ENCODE results near the gene USH2A. TPM values are rescaled to one million over a fixed set of nuclear protein-coding genes. Genes with fewer than 3 reads are reported as not detected.

USH2A gene
- polyA plus RNA-seq, 1 of the 3 experiments (the other 2 are of a cell fraction): under 0.01 TPM

- TF ChIP-seq MXI1 (IDR thresholded peaks at IDR 0.05; ENCODE audit: low read depth, low read length) (no peak), POLR2AphosphoS5 (IDR thresholded peaks at IDR 0.05; ENCODE audit: low read depth, low read length) (no peak), RXRA (IDR thresholded peaks at IDR 0.05; ENCODE audit: borderline replicate concordance, low read depth) (no peak)
Measured at GRCh38 chr1:216176970-216177369, 246.3 kb downstream of the USH2A start (continued).

GRCh38 chr1:216175714-216176113, 247.5 kb downstream of the USH2A start:
- CTCF ChIA-PET: interaction anchor here (1.3 to 3.2 kb wide), 2 partner anchors 9 to 46 kb away, joined by 3 to 13 read pairs; no protein-coding TSS in a partner anchor

GRCh38 chr1:216173376-216173995, 249.8 kb downstream of the USH2A start:
- Histone ChIP-seq H3K27me3 (ENCODE audit: insufficient read depth) (no peaks in the 10 kb centered on the region), H4K20me1 (ENCODE audit: insufficient read depth) (no peaks in the 10 kb centered on the region), H3K36me3 (replicated peaks in 1 of 2; ENCODE audit: control insufficient read depth in 1 of 2, insufficient read depth in 2 of 2, low read length in 1 of 2) (no peaks in the 10 kb centered on the region), H3K4me3 (ENCODE audit: low read depth in 2 of 2, low read length in 1 of 2) (no peak overlapping the region), H3K4me2 (no peak overlapping the region), H3K9ac (no peak overlapping the region), H3K9me2 (no peaks in the 10 kb centered on the region), H3K27ac (ENCODE audit: low read depth in 2 of 2, low read length in 1 of 2) (no peak overlapping the region), H3K79me2 (ENCODE audit: insufficient read depth) (no peaks in the 10 kb centered on the region), H3F3A (replicated peaks; ENCODE audit: insufficient read depth) (no peaks in the 10 kb centered on the region), H3K9me3 (no peaks in the 10 kb centered on the region), H2AFZ (ENCODE audit: low read depth) (no peak overlapping the region), H3K4me1 (ENCODE audit: control insufficient read depth in 1 of 2, insufficient read depth in 2 of 2, low read depth in 1 of 2, low read length in 1 of 2) (peaks cover 0 to 3% of the 10 kb centered on the region in 2 experiments; a peak in 2 of 4 replicates)
- ChIA-PET POLR2A (no interaction called here), CTCF (interaction anchor here (3.2 kb wide), 1 partner anchor 48 kb away, joined by 13 read pairs; no protein-coding TSS in a partner anchor)
- TF ChIP-seq TEAD4 (IDR thresholded peaks at IDR 0.05; ENCODE audit: borderline replicate concordance, insufficient read depth): no peak
- WGBS (ENCODE audit: low lambda C conversion rate): 70% methylated on average over 4 of the region's 4 CpGs
- no peak for DNase-seq

More at GRCh38 chr1:216175714-216176113, 247.5 kb downstream of the USH2A start:
- POLR2A ChIA-PET: no interaction called here
- H3K4me3 ChIP-seq (ENCODE audit: low read depth in 2 of 2, low read length in 1 of 2): no peak overlapping the region
- H2AFZ ChIP-seq (ENCODE audit: low read depth): no peak overlapping the region
- H3K27ac ChIP-seq (ENCODE audit: low read depth in 2 of 2, low read length in 1 of 2): no peak overlapping the region
- DNase-seq: no peak
- no peaks in the 10 kb centered on the region for H3K79me2 ChIP-seq (ENCODE audit: insufficient read depth)
- H3F3A ChIP-seq (replicated peaks; ENCODE audit: insufficient read depth): no peaks in the 10 kb centered on the region
- no peaks in the 10 kb centered on the region for H3K27me3 ChIP-seq (ENCODE audit: insufficient read depth)
- no peaks in the 10 kb centered on the region for H3K36me3 ChIP-seq (replicated peaks in 1 of 2; ENCODE audit: control insufficient read depth in 1 of 2, insufficient read depth in 2 of 2, low read length in 1 of 2)
- no peak overlapping the region for H3K9ac ChIP-seq
- H3K9me2 ChIP-seq: no peaks in the 10 kb centered on the region
- TF ChIP-seq NFIC (IDR thresholded peaks at IDR 0.05; ENCODE audit: borderline replicate concordance) (no peak), EP300 (IDR thresholded peaks at IDR 0.05; ENCODE audit: borderline replicate concordance in 1 of 2, low read depth in 1 of 2, low read length in 1 of 2) (no peak), GABPA (IDR thresholded peaks at IDR 0.05; ENCODE audit: low read depth) (no peak), MEF2A (IDR thresholded peaks at IDR 0.05; ENCODE audit: borderline replicate concordance, low read depth) (no peak), RAD21 (IDR thresholded peaks at IDR 0.05; ENCODE audit: low read length) (no peak), CTCF (IDR thresholded peaks at IDR 0.05) (no peak), EZH2phosphoT487 (IDR thresholded peaks at IDR 0.05; ENCODE audit: borderline replicate concordance, low read depth) (no peak), POLR2AphosphoS5 (IDR thresholded peaks at IDR 0.05; ENCODE audit: low read depth, low read length) (no peak), RXRA (IDR thresholded peaks at IDR 0.05; ENCODE audit: borderline replicate concordance, low read depth) (no peak), RCOR1 (IDR thresholded peaks at IDR 0.05; ENCODE audit: low read length) (no peak)
- WGBS (ENCODE audit: low lambda C conversion rate): 45% methylated on average over 5 of the region's 6 CpGs
- H3K4me2 ChIP-seq: no peak overlapping the region
- no peaks in the 10 kb centered on the region for H3K9me3 ChIP-seq
- H4K20me1 ChIP-seq (ENCODE audit: insufficient read depth): no peaks in the 10 kb centered on the region
- H3K4me1 ChIP-seq (ENCODE audit: control insufficient read depth in 1 of 2, insufficient read depth in 2 of 2, low read depth in 1 of 2, low read length in 1 of 2): peaks cover 0 to 3% of the 10 kb centered on the region in 2 experiments; a peak in 2 of 4 replicates
